Dedifferentiated amniotic fluid mesenchymal stem cell (primary cell): Measurements from ENCODE around the gene PCOLCE2.
"Not testable (repeated sequence)": the region's sequence is repeated elsewhere in the genome, so short reads cannot be mapped to it uniquely, and the experiment has no call there.

Source experiments
- DNase-seq: peaks from one replicate; pipeline ENCODE4 v3.0.0-alpha.2; 2016; ENCODE audit errors: extremely low spot score

The PCOLCE2 gene

GRCh38 chr3:142898346-142899213 lies 9.7 kb upstream of the PCOLCE2 start:
- DNase-seq = no peak

GRCh38 chr3:142897807-142898206 lies 8.9 kb upstream of the PCOLCE2 start:
- DNase-seq = no peak

DNA sequence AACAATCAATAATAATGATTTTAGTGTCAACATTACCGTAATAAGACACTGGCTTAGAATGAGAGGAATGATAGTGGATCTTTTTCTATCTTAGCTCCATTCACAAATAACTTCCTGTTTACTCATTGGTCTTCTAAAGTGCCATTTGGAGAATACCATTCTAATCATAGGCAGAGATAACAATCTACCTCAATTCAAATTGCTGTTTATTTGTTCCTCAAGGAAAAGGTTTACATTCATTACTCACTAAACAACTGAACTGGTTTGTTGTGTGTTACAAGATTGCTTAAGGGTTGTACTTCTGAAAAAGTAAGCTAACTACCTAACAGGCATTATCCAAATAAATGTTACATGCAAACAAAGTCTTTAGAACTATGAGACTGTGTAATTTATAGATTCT lies 8.1 kb upstream of the PCOLCE2 start:
- DNase-seq = no peak

DNA sequence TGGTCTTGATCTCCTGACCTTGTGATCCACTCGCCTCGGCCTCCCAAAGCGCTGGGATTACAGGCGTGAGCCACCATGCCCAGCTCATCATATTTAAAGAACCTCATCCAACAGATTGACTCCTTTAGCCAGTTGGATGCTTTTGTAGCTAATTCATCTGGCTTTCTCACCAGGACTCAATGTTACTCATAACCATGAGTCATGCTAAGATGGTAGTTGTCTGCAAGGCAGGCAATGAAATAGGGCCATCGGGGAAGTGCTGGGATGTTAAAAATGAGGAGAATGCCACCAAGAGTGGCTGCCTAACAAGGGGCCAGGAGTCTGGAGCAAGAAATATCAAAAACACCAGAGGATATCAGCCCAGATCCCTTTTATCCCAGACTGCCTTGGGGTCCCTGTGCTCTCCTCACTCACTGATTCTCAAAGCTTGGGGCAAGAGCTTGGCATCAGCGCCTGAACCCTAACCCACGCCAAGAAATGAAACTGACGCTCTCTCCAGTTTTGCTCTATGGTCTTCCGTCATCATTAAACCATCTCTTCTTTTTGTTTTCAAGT lies 7.4 kb upstream of the PCOLCE2 start:
- no peak for DNase-seq

- DNase-seq = no peak
Measured at GRCh38 chr3:142894493-142894892, 5.6 kb upstream of the PCOLCE2 start.

GRCh38 chr3:142892714-142893113 lies 3.8 kb upstream of the PCOLCE2 start:
- no peak for DNase-seq

GRCh38 chr3:142890592-142890991 lies 1.7 kb upstream of the PCOLCE2 start:
- no peak for DNase-seq

- no peak for DNase-seq
Measured at GRCh38 chr3:142889212-142890014, 530 bp upstream of the PCOLCE2 start.

GRCh38 chr3:142888099-142888480 lies 793 bp downstream of the PCOLCE2 start:
- DNase-seq = no peak

DNA sequence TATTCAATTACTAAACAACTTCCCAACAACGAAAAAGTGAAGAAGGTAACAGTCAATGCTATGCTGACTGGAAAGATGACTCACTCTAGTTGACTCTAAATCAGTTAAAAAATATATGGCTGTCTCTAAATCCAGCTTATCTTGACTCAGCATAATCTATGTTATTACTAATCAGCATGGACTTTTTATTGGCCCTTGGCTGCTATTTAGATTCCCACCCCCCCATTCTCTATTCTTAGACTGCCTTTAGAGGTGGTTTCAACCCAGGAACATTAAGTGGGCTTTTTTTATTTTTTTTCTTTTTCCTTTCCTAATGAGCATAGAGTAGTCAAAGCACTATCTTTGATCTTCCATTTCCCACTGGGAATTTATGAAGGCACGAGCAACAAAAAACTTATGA lies 1.9 kb downstream of the PCOLCE2 start:
- no peak for DNase-seq

DNA sequence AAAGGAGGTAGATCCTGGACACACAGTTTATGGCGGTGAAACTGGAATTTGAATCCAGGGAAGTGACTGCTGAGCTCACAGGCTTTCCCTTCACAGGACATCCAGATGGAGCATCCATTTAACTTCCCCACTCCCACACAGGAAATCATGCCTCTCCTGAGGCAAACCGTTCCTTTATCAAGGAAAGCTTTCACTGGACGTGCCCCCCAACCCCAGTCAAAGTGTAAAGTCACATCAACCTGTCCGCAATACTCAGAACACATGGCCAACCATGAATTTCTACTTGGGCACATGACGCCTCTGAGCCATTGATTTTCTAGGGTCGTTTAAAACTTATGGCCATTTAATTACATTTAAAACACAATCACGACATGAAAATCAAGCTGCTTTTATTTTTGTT lies 2.9 kb downstream of the PCOLCE2 start:
- no peak for DNase-seq

DNA sequence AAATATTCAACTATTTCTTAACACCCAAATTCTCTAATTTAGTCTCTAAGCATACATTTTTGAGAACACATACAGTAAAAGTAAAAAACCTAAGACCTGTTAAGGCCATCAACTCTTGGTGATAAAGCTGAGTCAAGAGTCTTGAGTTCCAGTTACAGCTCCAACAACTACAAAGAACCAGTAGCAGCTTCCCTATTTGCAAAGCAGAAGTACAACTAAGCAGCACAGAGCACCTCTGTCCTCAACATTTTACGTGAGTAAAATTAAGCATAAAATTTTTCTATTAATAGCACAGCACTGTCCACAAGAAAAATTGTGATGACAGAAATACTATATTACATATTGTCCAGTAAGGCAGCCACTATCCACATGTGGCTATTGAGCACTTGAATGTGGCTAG lies 4.4 kb downstream of the PCOLCE2 start:
- DNase-seq = no peak

DNA sequence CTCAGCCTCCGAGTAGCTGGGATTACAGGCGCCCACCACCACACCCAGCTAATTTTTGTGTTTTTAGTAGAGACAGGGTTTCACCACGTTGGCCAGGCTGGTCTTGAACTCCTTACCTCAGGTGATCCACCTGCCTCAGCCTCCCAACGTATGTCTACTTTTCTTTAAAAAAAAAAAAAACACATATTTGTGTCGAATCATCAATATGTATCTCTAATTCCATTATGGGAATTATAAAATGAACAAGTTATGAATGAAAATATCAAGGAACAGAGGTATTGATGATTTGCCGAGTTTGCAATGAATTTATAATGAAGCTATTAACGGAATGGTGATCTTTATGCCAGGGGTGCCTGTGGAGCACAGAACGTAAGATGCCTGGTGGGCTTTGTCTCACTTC lies 5.3 kb downstream of the PCOLCE2 start:
- not testable (repeated sequence) for DNase-seq

- no peak for DNase-seq
Measured at GRCh38 chr3:142881445-142882224, 7.2 kb downstream of the PCOLCE2 start.

DNA sequence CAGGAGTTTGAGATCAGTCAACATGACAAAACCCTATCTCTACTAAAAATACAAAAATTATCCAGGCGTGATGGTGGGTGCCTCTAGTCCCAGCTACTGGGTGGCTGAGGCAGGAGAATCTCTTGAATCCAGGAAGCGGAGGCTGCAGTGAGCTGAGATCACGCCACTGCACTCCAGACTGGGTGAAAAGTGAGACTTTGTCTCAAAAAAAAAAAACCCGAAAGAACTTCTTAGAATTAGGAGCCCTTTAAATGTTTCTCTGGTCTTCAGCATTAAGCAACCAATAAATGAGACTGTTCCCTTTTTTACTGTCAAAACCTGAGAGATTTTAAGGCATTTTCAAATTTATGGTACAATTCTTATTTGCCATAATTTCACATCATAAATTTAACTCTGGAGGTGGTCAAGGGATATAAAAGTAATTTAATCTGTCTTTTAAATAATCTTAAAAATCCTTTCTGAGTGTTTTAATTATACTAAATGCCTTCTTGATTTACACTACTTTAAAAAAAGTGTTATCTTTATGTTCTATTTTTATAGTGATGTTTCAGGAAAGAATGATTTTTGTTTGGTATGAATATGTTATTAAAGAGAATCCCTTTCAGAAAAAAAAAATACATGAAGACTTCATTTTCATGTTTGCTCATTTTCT lies 10.1 kb downstream of the PCOLCE2 start:
- no peak for DNase-seq

DNA sequence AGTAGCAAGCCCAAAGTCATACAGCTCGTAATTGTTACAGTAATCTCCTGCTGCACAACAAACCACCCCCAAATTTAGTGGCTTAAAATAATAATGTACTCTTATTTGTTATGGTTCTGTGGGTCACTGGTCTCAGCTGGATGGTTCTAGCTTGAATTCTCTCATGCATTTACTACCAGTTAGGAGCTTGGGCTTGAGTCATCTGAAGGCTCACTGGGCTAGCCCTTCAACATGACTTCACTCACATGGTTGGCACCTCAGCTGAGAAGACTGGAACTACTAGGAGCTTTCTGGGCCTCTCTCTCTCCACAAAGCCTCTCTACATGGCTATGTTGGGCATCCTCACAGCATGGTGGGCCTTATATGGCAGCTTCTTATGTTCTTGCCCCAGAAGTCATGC lies 12.5 kb downstream of the PCOLCE2 start:
- DNase-seq = no peak

GRCh38 chr3:142875583-142876207 lies 13.2 kb downstream of the PCOLCE2 start:
- DNase-seq = no peak

GRCh38 chr3:142875099-142875498 lies 13.8 kb downstream of the PCOLCE2 start:
- no peak for DNase-seq

DNA sequence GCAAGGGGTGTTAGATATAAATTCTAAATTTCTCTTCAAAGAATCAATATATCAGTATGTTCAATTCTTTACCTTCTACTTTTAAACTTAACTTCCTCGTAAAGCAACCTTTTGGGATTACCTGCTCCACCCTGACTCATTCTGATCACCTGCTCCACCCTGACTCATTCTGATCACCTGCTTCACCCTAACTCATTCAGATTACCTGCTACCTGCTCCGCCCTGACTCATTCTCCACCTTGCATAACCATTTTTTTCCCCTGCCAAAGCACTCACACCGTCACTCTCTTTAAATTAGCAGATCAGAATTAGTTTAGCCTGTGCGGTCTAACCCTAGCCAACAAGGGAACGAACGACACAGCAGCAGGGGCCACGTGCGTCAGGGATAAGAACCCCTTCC lies 20.5 kb downstream of the PCOLCE2 start:
- not testable (repeated sequence) for DNase-seq

DNA sequence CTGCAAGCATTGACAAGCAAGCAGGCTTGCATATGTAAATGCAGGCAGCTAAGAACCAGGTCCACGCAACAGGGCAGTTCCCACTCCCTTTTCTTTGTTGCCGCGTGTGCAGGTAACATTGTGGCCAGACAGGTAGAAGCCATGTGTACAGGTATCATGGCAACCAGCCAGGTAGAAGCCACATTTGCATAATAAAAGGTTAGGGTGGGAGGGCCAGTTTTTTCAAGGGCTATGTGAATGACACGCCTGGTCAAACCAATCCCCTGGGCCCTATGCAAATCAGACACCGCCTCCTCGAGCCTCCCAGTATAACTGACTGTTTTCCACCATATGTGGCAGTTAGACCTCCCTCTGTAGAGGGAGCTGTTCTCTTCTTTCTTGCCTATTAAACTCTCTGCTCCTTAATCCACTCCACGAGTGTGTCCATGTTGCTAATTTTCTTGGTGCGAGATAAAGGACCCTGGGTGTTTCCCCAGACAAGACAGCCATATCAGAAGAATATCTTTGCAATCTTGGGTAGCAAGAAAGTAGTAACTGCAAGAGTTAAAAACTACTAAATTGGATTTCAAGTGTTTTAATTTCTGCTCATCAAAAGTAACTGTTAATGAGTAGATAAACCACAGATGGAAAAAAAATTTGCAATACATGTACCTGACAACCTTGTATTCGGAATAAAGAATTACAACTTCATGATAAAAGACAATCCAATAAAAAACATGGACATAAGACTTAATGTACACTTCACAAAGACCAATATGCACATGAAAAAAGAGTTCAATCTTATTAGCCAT lies 21.8 kb downstream of the PCOLCE2 start:
- DNase-seq = no peak
